Adrenal gland (tissue), 12 donors: Measurements from ENCODE around the gene TBCEL. TPM values are rescaled to one million over a fixed set of nuclear protein-coding genes. Genes with fewer than 3 reads are reported as not detected.

Experiments
- DNase-seq, 7 donors: peaks; one replicate each; pipeline ENCODE4 v3.0.0-alpha.2; 2019 to 2020
- H3K27ac ChIP-seq, 5 donors: fragments of 200-600 bp; sonication (generic) in 4 of 5; 1 replicate in 3 of 5; 2 replicates in 2 of 5; pipeline versions ENCODE4 v1.5.1 to v1.8.0; 2016 to 2020; ENCODE audit warnings: mild to moderate bottlenecking in 1 of 5
- H3K27me3 ChIP-seq: fragments of 200-600 bp; 2 replicates; pipeline ENCODE4 v1.8.0; 2021
- H3K36me3 ChIP-seq, 2 donors: fragments of 200-600 bp; replicated peaks in 1 of 2; 1 replicate in 1 of 2; 2 replicates in 1 of 2; pipeline versions ENCODE4 v1.5.1 to v1.8.0; 2018 to 2022
- H3K4me1 ChIP-seq, 2 donors: fragments of 200-600 bp; replicated peaks in 1 of 2; 1 replicate in 1 of 2; 2 replicates in 1 of 2; pipeline versions ENCODE4 v1.5.1 to v1.8.0; 2018 to 2021
- H3K4me3 ChIP-seq, 4 donors: fragments of 200-600 bp; sonication (generic) in 3 of 4; one replicate each; pipeline ENCODE4 v1.5.1; 2016 to 2018
- H3K9me3 ChIP-seq, 3 donors: fragments of 200-600 bp; sonication (generic) in 1 of 3; replicated peaks in 1 of 3; 1 replicate in 2 of 3; 2 replicates in 1 of 3; pipeline versions ENCODE4 v1.5.1 to v1.8.0; 2016 to 2021
- POLR2A ChIP-seq, 2 donors: fragments of 450-650 bp; IDR thresholded peaks; one replicate each; pipeline ENCODE4 v1.6.1; 2017; ENCODE audit warnings: antibody characterized with exemption in 2 of 2, mild to moderate bottlenecking in 2 of 2, moderate library complexity in 1 of 2
- WGBS, 4 donors: extraction: QIAGEN DNeasy Blood & Tissue Kit in 2 of 4; methylation state at CpG; one replicate each; pipeline versions ENCODE4 v1.1.5 to v1.1.7; 2013 to 2017; 5-methylcytosine and 5-hydroxymethylcytosine counted together
- intact Hi-C, 2 donors: fragments of 100-400 bp; cut with DNase I; formaldehyde crosslinking; loops; one replicate each; pipeline versions ENCODE4 v1.14.1 to v1.15.0; 2022 to 2023
- polyA plus RNA-seq, 3 donors: library from polyadenylated mRNA; stranded (reverse); fragments of 200-250 nt in 2 of 3; fragments of 350-450 nt in 1 of 3; fragmentation: Illumina TruSeq in 1 of 3; extraction: RNeasy Lipid Tissue Mini Kit (QIAGEN cat#74804) in 1 of 3; gene quantifications; one replicate each; pipeline ENCODE4 v1.2.3, GENCODE V29; 2013 to 2014
- total RNA-seq, 9 donors: library from RNA; depleted of rRNA in 4 of 9; stranded (reverse); fragments of >200 nt in 4 of 9; fragments of 120-200 nt in 1 of 9; fragmentation: NEBNext Ultra II Directional in 1 of 9; extraction: Animal tissue kit (Norgen Biotek cat#: 25700) in 1 of 9; gene quantifications; one replicate each; pipeline versions ENCODE4 v1.1.0 to v1.2.4, GENCODE V29; 2013 to 2023
- TF ChIP-seq, protein P1 (sequence below), 6 experiments: fragments of 450-650 bp in 4 of 6; fragments of 200-600 bp in 2 of 6; sonication (generic) in 1 of 6; IDR thresholded peaks; 1 replicate in 5 of 6; 2 replicates in 1 of 6; pipeline versions ENCODE4 v1.5.1 to v1.8.0; 2016 to 2021; ENCODE audit warnings: antibody characterized with exemption in 6 of 6, mild to moderate bottlenecking in 2 of 6, moderate library complexity in 1 of 6
- donor health status: healthy with polysubstance abuse.
- donor health status: Bipolar disorder and iron deficiency.
- donor health status: DM: yes; HTN: yes; CAD: no.
- donor health status: DM: no; HTN: no; CAD: no.
- donor health status: DM: no; HTN: no; CAD: no.
- donor health status: DM: yes; HTN: yes; CAD: no.

The TBCEL gene
- total and polyA plus RNA-seq, 12 donors, result 4.0 to 32.2 (median 20.9) TPM

DNA sequence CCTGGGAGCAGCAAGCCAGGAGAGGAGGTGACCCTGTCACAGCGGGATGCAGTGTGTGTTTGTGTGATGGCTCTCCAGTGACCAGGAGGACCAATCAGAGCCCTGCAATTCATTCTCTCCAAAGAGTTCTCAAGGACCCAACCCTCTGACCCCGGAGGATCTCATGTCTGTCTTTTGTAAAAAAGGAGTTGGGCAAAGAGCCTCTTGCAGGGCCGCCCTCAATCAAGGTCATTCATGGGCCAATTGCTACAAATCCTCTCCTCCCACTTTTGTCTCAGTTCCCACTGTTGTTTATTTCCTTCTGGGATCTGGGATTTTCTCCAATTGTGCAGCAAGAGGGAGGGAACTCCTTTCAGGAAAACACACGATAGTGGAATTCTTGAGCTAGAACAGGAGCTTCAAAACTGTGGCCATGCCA, 81.2 kb downstream of the TBCEL start:
- Histone ChIP-seq H3K4me1 (peaks cover 0 to 7% of the 10 kb centered on the region in 2 donors), H3K27me3 (no peaks in the 10 kb centered on the region)
- TF ChIP-seq POLR2A (IDR thresholded peaks at IDR 0.05), result no peak
- TF ChIP-seq, protein P1, sequence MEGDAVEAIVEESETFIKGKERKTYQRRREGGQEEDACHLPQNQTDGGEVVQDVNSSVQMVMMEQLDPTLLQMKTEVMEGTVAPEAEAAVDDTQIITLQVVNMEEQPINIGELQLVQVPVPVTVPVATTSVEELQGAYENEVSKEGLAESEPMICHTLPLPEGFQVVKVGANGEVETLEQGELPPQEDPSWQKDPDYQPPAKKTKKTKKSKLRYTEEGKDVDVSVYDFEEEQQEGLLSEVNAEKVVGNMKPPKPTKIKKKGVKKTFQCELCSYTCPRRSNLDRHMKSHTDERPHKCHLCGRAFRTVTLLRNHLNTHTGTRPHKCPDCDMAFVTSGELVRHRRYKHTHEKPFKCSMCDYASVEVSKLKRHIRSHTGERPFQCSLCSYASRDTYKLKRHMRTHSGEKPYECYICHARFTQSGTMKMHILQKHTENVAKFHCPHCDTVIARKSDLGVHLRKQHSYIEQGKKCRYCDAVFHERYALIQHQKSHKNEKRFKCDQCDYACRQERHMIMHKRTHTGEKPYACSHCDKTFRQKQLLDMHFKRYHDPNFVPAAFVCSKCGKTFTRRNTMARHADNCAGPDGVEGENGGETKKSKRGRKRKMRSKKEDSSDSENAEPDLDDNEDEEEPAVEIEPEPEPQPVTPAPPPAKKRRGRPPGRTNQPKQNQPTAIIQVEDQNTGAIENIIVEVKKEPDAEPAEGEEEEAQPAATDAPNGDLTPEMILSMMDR (IDR thresholded peaks at IDR 0.05), result no peak

GRCh38 chr11:121105481-121106195, 81.7 kb downstream of the TBCEL start:
- no peak for DNase-seq
- no peaks in the 10 kb centered on the region for H3K36me3 ChIP-seq
- no peaks in the 10 kb centered on the region for H3K9me3 ChIP-seq
- WGBS, 4 donors, result 81 to 87% (median 85%) methylated on average over 6 of the region's 6 CpGs
- no peak overlapping the region for H3K4me3 ChIP-seq
- H3K27me3 ChIP-seq, result no peaks in the 10 kb centered on the region
- H3K4me1 ChIP-seq, result peaks cover 0 to 7% of the 10 kb centered on the region in 2 donors
- peak overlapping the region in 1 of 5 donors; percentile 22 for H3K27ac ChIP-seq
- intact Hi-C loops, result no loop called here
- no peak for TF ChIP-seq POLR2A (IDR thresholded peaks at IDR 0.05)
- TF ChIP-seq, protein P1 (IDR thresholded peaks at IDR 0.05), result no peak

More for the DNA sequence above, 81.2 kb downstream of the TBCEL start:
- no peak overlapping the region for H3K4me3 ChIP-seq
- no peaks in the 10 kb centered on the region for H3K36me3 ChIP-seq
- 36 to 52% (median 39%) methylated on average over 4 of the region's 4 CpGs for WGBS, 4 donors
- peak overlapping the region in 1 of 5 donors; percentile 22 for H3K27ac ChIP-seq
- intact Hi-C loops, result no loop called here
- peak in 4 of 7 donors; percentile 20 to 51 (median 42) for DNase-seq
- no peaks in the 10 kb centered on the region for H3K9me3 ChIP-seq

- 77 to 92% (median 83%) methylated on average over 5 of the region's 5 CpGs for WGBS, 4 donors
- Histone ChIP-seq H3K9me3 (no peaks in the 10 kb centered on the region), H3K4me1 (peaks cover 0 to 7% of the 10 kb centered on the region in 2 donors), H3K27ac (no peak overlapping the region), H3K4me3 (no peak overlapping the region), H3K36me3 (no peaks in the 10 kb centered on the region), H3K27me3 (no peaks in the 10 kb centered on the region)
- intact Hi-C loops, result no loop called here
- DNase-seq, result no peak
- TF ChIP-seq POLR2A (IDR thresholded peaks at IDR 0.05), result no peak
- TF ChIP-seq, protein P1 (IDR thresholded peaks at IDR 0.05), result no peak
Measured at GRCh38 chr11:121106812-121107211, 82.9 kb downstream of the TBCEL start.

DNA sequence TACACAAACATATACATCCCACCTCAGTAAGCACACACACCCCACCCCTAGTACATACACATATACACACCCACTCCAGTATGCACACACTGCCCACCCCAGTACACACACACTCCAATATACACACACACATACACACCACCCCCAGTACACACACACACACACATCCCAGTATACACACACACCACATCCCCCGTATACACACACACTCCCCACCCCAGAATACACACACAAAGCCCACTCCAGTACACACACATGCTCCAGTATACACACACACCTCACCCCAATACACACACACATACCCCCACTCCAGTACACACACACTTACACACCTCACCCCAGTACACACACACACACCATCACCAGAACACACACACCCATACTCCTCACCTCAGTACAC, 84.5 kb downstream of the TBCEL start:
- WGBS, 4 donors, result 55 to 100% (median 77%) methylated on average over 1 of the region's 1 CpG

More for the DNA sequence above, 84.5 kb downstream of the TBCEL start:
- Histone ChIP-seq H3K9me3 (no peaks in the 10 kb centered on the region), H3K27ac (no peak overlapping the region), H3K36me3 (no peaks in the 10 kb centered on the region), H3K4me3 (no peak overlapping the region), H3K4me1 (peaks cover 0 to 7% of the 10 kb centered on the region in 2 donors), H3K27me3 (no peaks in the 10 kb centered on the region)
- no peak for DNase-seq
- intact Hi-C loops, result no loop called here
- TF ChIP-seq, protein P1 (IDR thresholded peaks at IDR 0.05), result no peak
- no peak for TF ChIP-seq POLR2A (IDR thresholded peaks at IDR 0.05)
